ENCODE data around the gene COBL.

GRCh38 chr7:51276967-51277366, 39.6 kb downstream of the COBL start:
- TF ChIP-seq CTCF (conservative IDR thresholded peaks at IDR 0.05) (no peak), EZH2 (IDR thresholded peaks at IDR 0.05; ENCODE audit: low read depth) (no peak)
